B cell (primary cell): ENCODE results near the gene C6orf15. TPM values are rescaled to one million over a fixed set of nuclear protein-coding genes. Genes with fewer than 3 reads are reported as not detected.

ENCODE experiments used
- ATAC-seq: fragments of 200-7000 bp; cut with Tn5 transposase; one replicate; pipeline ENCODE4 v1.10.0; 2021; ENCODE audit warnings: low read depth, mild to moderate bottlenecking, moderate number of reproducible peaks, moderate library complexity
- CTCF ChIA-PET: fragments of 350-600 bp; sonication (Branson Sonifier 250); formaldehyde crosslinking; loops from one replicate; lab custom pipeline; 2021; ENCODE audit warnings: antibody characterized with exemption, inconsistent platforms; lab: Charles Lee
- POLR2A ChIA-PET: fragments of 350-600 bp; sonication (Branson Sonifier 250); formaldehyde crosslinking; loops from one replicate; lab custom pipeline; 2021; ENCODE audit warnings: antibody characterized with exemption; lab: Charles Lee
- DNase-seq: peaks from one replicate; pipeline ENCODE4 v3.0.0; 2013
- H2AFZ ChIP-seq: 2 replicates; pipeline ENCODE4 v1.6.1; 2012; ENCODE audit warnings: mild to moderate bottlenecking, low read depth, low read length; ENCODE audit not compliant: insufficient read depth, poor library complexity, severe bottlenecking
- H3K27ac ChIP-seq, 2 donors: 1 replicate in 1 of 2; 2 replicates in 1 of 2; pipeline ENCODE4 v1.5.1; 2012 to 2013; ENCODE audit warnings: low read length in 2 of 2, mild to moderate bottlenecking in 2 of 2, moderate library complexity in 1 of 2
- H3K27me3 ChIP-seq, 4 experiments: fragments of 200-600 bp in 1 of 4; sonication (generic) in 1 of 4; replicated peaks in 1 of 4; 1 replicate in 2 of 4; 2 replicates in 2 of 4; pipeline versions ENCODE4 v1.6.1 to v1.7.0; 2013 to 2016; ENCODE audit warnings: low read length in 3 of 4, mild to moderate bottlenecking in 2 of 4, mixed read lengths in 1 of 4, moderate library complexity in 1 of 4; ENCODE audit not compliant: insufficient read depth in 4 of 4, control insufficient read depth in 3 of 4; ENCODE audit errors: control extremely low read depth in 1 of 4
- H3K36me3 ChIP-seq, 2 experiments: replicated peaks in 1 of 2; 1 replicate in 1 of 2; 2 replicates in 1 of 2; pipeline versions ENCODE4 v1.6.1 to v1.7.1; 2013; ENCODE audit warnings: low read length in 1 of 2; ENCODE audit not compliant: insufficient read depth in 2 of 2, control insufficient read depth in 1 of 2; ENCODE audit errors: control extremely low read depth in 1 of 2, extremely low read depth in 1 of 2
- H3K4me1 ChIP-seq, 2 donors: fragments of 200-600 bp in 1 of 2; sonication (generic) in 1 of 2; 1 replicate in 1 of 2; 2 replicates in 1 of 2; pipeline versions ENCODE4 v1.5.1 to v1.6.1; 2013 to 2017; ENCODE audit warnings: low read length in 2 of 2; ENCODE audit not compliant: control insufficient read depth in 2 of 2, insufficient read depth in 2 of 2
- H3K4me2 ChIP-seq: replicated peaks from 2 replicates; pipeline ENCODE3; 2012; ENCODE audit warnings: mild to moderate bottlenecking, low read depth, low read length; ENCODE audit not compliant: poor library complexity, severe bottlenecking
- H3K4me3 ChIP-seq, 5 experiments: fragments of 200-600 bp in 1 of 5; sonication (generic) in 1 of 5; 1 replicate in 3 of 5; 2 replicates in 2 of 5; pipeline versions ENCODE4 v1.5.1 to v1.7.0; 2011 to 2016; ENCODE audit warnings: low read length in 4 of 5, mild to moderate bottlenecking in 4 of 5, low read depth in 2 of 5, control low read depth in 1 of 5, moderate library complexity in 1 of 5; ENCODE audit not compliant: insufficient read depth in 1 of 5; ENCODE audit errors: control extremely low read depth in 1 of 5, extremely low read depth in 1 of 5
- H3K79me2 ChIP-seq: fragments of 200-600 bp; sonication (generic); one replicate; pipeline ENCODE4 v1.6.0; 2016; ENCODE audit warnings: low read length; ENCODE audit not compliant: control insufficient read depth, insufficient read depth
- H3K9ac ChIP-seq: fragments of 200-600 bp; sonication (generic); 2 replicates; pipeline ENCODE4 v1.6.1; 2017; ENCODE audit warnings: mild to moderate bottlenecking, low read length, moderate library complexity
- H3K9me3 ChIP-seq, 3 donors: one replicate each; pipeline versions ENCODE4 v1.6.1 to v1.7.1; 2013; ENCODE audit warnings: low read length in 2 of 3; ENCODE audit not compliant: control insufficient read depth in 2 of 3, insufficient read depth in 1 of 3; ENCODE audit errors: control extremely low read depth in 1 of 3
- H4K20me1 ChIP-seq: 2 replicates; pipeline ENCODE4 v1.6.0; 2012; ENCODE audit warnings: mild to moderate bottlenecking, low read length; ENCODE audit not compliant: insufficient read depth, control insufficient read depth, poor library complexity, severe bottlenecking
- H3K27ac Mint-ChIP-seq: one replicate; pipeline ENCODE4 v1.8.0; 2021; ENCODE audit warnings: mixed read lengths
- H3K27me3 Mint-ChIP-seq: one replicate; pipeline ENCODE4 v1.8.0; 2021; ENCODE audit warnings: mixed read lengths
- H3K4me1 Mint-ChIP-seq: one replicate; pipeline ENCODE4 v1.8.0; 2021; ENCODE audit warnings: mixed read lengths
- H3K4me3 Mint-ChIP-seq: one replicate; pipeline ENCODE4 v1.8.0; 2021; ENCODE audit warnings: mixed read lengths
- H3K9me3 Mint-ChIP-seq: one replicate; pipeline ENCODE4 v1.8.0; 2022; ENCODE audit warnings: mixed read lengths; ENCODE audit not compliant: insufficient read depth
- CTCF ChIP-seq: fragments of 200-600 bp; IDR thresholded peaks from one replicate; pipeline ENCODE4 v1.8.0; 2022; ENCODE audit warnings: antibody characterized with exemption, mild to moderate bottlenecking
- EZH2 ChIP-seq: IDR thresholded peaks from 2 replicates; pipeline ENCODE4 v1.6.1; 2012; ENCODE audit warnings: borderline replicate concordance, low read depth, mild to moderate bottlenecking, moderate library complexity, low read length; ENCODE audit not compliant: insufficient read depth, poor library complexity, severe bottlenecking
- WGBS: methylation state at CpG from one replicate; pipeline ENCODE4 v1.1.5; 2013; ENCODE audit warnings: missing lambda C conversion rate; ENCODE audit not compliant: insufficient coverage; 5-methylcytosine and 5-hydroxymethylcytosine counted together
- intact Hi-C: fragments of 100-400 bp; cut with micrococcal nuclease; formaldehyde crosslinking; loops from one replicate; pipeline ENCODE4 v1.10.0; 2022
- polyA plus RNA-seq: library from polyadenylated mRNA; depleted of rRNA; stranded (reverse); fragments of >200 nt; gene quantifications from 2 replicates; pipeline ENCODE4 v1.2.3, GENCODE V29; 2012
- total RNA-seq, 2 donors: library from RNA; stranded (reverse); fragments of 120-200 nt in 1 of 2; gene quantifications; 1 replicate in 1 of 2; 2 replicates in 1 of 2; pipeline versions ENCODE4 v1.2.3 to v1.2.4, GENCODE V29; 2013 to 2022

Gene C6orf15
- total and polyA plus RNA-seq, 2 donors (not counting 1 experiment from before 2014, with no cell fraction given): not detected

GRCh38 chr6:31143148-31143547 lies 30.8 kb upstream of the C6orf15 start:
- H3K27ac Mint-ChIP-seq: no peak overlapping the region
- no peaks in the 10 kb centered on the region for H3K9me3 ChIP-seq
- no peak overlapping the region for H3K4me3 Mint-ChIP-seq
- no peaks in the 10 kb centered on the region for H4K20me1 ChIP-seq
- H3K4me1 Mint-ChIP-seq: peaks cover 2% of the 10 kb centered on the region
- ATAC-seq (no peak), DNase-seq (no peak)
- no peaks in the 10 kb centered on the region for H3K27me3 Mint-ChIP-seq
- ChIA-PET CTCF (interaction anchor here (2.1 to 5.3 kb wide), 2 partner anchors 12 to 224 kb away, joined by 6 to 24 read pairs; no protein-coding TSS in a partner anchor), POLR2A (no interaction called here)
- no peak for TF ChIP-seq CTCF
- no peak for TF ChIP-seq EZH2
- no peak overlapping the region for H3K4me3 ChIP-seq
- no peak overlapping the region for H3K4me2 ChIP-seq
- H3K79me2 ChIP-seq: no peaks in the 10 kb centered on the region
- H3K36me3 ChIP-seq: peaks cover 0 to 13% of the 10 kb centered on the region in 2 experiments
- no peaks in the 10 kb centered on the region for H3K4me1 ChIP-seq
- WGBS: 93% methylated on average over 11 of the region's 11 CpGs
- no peak overlapping the region for H3K9ac ChIP-seq
- no peak overlapping the region for H3K27ac ChIP-seq
- intact Hi-C loops: no loop called here
- H2AFZ ChIP-seq: no peak overlapping the region
- no peaks in the 10 kb centered on the region for H3K27me3 ChIP-seq
- H3K9me3 Mint-ChIP-seq: no peaks in the 10 kb centered on the region

DNA sequence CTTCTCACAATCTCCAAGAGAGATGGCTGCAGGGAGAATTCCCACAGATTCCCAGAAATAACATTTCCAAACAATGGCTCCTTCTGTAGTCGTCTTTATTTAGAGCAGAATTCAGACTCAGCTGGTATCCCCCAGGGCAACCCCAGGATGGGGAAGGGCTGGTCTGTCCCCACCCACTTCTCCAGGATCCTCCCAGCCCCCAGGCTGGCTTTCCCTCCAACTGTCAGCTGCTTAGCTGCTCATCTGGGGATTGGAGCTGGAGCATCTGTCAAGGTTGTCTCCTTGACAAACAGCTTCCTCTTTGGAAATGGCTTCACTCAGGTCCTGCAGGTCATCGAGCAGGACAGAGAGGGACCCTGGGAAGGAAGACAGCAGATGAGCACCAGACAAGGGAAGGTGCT lies 30.0 kb upstream of the C6orf15 start:
- H4K20me1 ChIP-seq: no peaks in the 10 kb centered on the region
- no peaks in the 10 kb centered on the region for H3K79me2 ChIP-seq
- 88% methylated on average over 2 of the region's 2 CpGs for WGBS
- H3K27me3 Mint-ChIP-seq: peaks cover 3% of the 10 kb centered on the region
- H3K9me3 ChIP-seq: no peaks in the 10 kb centered on the region
- no peak overlapping the region for H3K27ac ChIP-seq
- CTCF ChIA-PET: interaction anchor here (1.2 to 2.2 kb wide), 3 partner anchors 11 to 257 kb away, joined by 4 to 9 read pairs (median 6); no protein-coding TSS in a partner anchor
- H2AFZ ChIP-seq: no peak overlapping the region
- H3K27me3 ChIP-seq: no peaks in the 10 kb centered on the region
- H3K9me3 Mint-ChIP-seq: no peaks in the 10 kb centered on the region
- no peak overlapping the region for H3K4me2 ChIP-seq
- DNase-seq (no peak), ATAC-seq (no peak)
- POLR2A ChIA-PET: no interaction called here
- peaks cover 5 to 6% of the 10 kb centered on the region in 2 donors for H3K4me1 ChIP-seq
- H3K4me3 Mint-ChIP-seq: no peak overlapping the region
- intact Hi-C loops: no loop called here
- H3K36me3 ChIP-seq: peaks cover 0 to 13% of the 10 kb centered on the region in 2 experiments
- H3K4me1 Mint-ChIP-seq: peaks cover 4% of the 10 kb centered on the region
- H3K9ac ChIP-seq: no peak overlapping the region
- no peak overlapping the region for H3K4me3 ChIP-seq
- H3K27ac Mint-ChIP-seq: no peak overlapping the region
- TF ChIP-seq CTCF: no peak
- TF ChIP-seq EZH2: no peak
